Activated T-helper 9 cell treated with anti-CD3 and anti-CD28 coated beads, Interleukin-2, amount 50 U/mL, for 16 hours (primary cell): ENCODE results near the gene FAM13C.

ENCODE experiments used
- DNase-seq: peaks from one replicate; pipeline ENCODE4 v3.0.0-alpha.2; 2020; ENCODE audit warnings: low read depth

The FAM13C gene

DNA sequence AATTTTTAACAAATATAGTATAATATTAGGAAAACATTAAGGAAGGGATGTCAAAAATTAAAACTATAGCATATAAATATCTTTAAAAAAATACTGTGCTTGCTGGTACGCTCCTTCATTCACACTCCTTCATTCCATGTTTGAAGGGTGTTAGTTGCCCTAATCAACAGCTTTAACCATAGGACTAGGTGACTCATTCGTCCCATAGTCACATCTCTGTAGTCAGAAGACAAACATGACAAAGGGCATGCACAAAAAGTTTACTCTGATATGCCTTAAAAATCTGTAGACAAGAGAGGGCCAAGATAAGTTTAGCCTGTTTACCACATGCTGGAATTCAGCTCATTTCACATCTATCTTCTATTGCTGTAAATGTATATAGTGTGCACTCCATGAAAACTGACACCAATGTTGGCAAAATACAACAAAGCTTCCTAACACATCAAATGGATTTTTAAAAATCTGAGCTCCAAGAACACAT lies 646 bp downstream of the FAM13C start:
- DNase-seq = no peak

DNA sequence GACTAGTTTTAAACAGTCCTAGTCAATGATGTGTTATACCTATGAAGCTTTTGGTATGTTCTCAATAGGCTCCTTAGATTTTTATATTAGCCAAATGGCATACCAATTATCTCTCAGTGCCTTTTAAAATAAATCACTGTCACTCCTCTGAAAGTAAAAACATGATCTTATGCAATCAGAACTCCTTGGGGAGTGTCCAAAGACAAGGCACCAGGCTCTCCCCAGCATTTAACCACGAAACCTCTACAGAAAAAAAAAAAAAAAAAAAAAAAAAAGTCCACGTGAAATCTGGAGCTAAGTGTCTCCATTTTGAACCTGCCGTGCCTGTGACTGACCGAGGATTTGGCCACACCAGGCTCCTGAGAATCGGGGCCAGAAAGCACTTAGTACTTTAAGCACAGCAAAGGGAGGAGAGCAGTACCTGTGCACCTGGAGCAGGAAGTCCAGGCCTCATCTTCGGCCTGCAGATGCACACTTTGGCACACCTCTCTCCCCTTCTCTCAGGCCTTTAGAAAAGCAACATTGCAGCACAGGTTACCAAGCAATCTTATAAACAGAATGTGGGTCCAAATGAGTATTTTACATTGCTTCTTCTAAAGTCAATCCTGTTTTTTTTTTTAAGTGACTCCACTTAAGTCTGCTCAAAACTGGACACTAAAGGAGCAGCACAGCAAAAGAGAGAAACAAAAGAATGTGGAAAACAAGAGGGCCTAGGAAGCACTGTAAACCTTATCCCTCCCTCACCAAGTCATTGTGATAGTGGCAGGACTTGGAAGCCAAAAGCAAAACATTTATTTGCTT lies 1.5 kb downstream of the FAM13C start:
- no peak for DNase-seq

DNA sequence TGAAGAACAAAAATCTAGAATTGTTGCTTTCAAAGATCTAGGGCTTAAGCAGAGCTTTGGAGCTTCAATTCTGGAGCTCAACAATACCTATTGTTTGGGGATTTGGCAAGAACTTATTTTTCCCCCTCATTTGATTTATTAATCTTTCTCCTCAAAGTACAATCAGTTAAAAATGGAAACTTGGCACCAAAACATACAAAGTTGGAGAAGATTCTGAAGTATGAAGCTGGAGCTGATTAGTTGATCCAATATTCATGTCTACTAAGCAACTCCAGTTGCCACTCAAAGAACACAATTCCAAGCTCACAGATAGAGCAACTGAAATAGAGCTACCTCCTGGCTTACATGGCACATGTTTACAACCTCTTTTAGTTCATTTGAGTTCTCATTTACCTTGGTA lies 3.8 kb downstream of the FAM13C start:
- no peak for DNase-seq

DNA sequence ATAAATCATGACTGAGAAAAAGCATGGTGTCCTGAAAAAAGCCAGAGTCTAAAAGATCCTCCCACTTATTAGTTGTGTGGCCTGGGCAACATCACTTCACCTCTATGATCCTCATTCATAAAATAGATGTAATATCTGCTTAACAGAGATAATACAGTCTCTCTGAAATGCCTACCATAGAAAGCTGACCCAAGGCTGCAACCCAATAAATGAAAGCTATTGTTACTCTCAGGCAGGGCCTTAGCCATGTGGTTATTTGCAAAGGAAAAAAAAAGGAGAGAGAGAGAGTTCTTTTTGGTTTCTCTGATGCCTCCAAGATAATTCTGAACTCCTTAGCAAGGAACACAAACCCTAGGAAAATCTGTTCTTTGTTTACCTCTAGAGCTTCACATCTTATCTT lies 7.9 kb downstream of the FAM13C start:
- DNase-seq = no peak

DNA sequence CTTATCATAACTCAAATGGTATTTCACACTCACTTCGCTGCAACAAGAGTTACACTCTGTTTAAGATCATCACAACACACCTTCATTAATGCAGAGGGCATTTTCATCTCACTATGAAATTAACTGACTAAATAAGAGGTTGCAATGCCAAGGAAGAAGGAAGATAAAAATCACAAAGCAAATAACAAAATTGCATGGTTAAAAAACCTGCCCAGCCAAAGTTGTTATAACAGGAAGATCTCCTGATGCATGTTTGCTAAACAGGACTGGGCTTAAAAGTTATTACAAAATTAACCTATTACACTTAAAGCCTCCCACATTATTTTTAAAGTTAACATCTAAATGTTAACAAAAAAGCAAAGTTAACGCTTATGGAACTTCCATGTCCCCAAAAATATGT lies 11.8 kb downstream of the FAM13C start:
- no peak for DNase-seq

DNA sequence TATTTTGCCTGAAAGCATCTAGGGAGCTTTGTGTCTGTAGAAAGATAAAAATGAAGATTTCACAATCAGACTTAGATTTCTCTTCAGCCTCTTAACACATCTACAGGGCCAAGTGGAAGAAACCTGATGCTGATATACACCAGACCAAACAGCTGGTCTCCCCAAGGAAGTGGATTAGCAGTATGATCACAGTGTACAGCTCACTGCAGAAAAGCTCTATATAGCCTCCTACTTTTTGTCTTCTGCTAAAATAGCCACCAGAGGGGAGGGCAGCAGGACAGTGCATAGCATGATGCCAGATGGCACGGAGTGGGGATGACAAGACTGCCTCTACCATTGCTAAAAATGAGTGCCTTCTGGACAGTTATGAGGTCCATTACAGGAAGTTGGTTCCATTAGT lies 16.0 kb downstream of the FAM13C start:
- no peak for DNase-seq

DNA sequence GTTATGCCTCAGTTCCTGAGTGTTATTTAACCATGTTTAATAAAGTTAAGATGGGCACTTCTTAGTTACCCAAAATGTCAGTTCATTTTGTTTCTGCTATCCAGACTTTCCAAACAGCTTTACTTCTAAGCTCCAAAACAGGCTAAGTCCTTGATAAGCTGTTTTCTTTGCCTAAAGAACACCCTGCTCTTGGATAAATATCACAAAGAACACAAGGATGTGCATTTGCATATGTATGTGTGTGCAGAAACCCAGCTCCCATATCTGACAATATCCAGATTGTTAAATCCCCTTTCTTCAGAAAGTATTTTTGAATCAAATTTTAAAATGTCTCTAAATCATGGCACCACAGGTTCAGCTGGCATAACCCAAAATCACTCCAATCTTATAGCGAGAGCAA lies 19.6 kb downstream of the FAM13C start:
- DNase-seq = no peak

DNA sequence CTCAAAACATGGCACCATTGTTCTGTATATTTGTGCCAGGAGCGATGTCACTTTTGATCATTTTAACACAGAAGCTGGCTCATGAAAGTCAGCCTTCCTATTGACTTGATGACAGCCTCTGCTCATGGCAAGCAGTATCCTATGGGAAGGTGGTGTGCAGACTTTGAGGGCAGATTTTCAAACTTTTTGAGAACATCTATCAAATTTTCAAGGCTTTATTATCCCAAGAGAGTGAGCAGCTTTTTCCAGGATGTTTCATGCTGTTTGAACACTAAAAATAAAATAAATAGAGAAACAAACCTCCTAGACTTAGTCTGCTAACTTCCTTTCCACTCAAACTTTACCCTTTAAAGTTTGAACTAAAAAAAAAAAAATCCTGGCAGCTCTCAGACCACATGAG lies 20.3 kb downstream of the FAM13C start:
- no peak for DNase-seq

DNA sequence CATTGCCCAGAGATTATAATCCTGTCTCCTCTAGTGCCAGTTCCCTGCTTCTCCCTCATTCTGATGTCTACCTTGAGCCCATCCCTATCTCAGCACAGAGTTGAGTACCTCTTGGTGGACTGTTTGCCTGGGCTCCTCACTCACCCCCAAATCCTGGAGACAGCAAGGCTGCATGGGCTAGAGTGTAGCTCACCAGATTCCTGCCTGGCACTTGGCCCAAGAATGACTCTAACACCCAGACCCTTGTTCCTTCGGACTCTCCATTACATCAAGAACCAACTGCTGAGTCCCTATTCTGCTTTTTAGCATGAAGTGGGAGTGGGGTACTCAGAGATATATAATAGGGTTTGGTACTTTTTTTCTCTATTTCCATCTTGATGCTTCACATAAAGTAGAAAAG lies 22.1 kb downstream of the FAM13C start:
- no peak for DNase-seq

DNA sequence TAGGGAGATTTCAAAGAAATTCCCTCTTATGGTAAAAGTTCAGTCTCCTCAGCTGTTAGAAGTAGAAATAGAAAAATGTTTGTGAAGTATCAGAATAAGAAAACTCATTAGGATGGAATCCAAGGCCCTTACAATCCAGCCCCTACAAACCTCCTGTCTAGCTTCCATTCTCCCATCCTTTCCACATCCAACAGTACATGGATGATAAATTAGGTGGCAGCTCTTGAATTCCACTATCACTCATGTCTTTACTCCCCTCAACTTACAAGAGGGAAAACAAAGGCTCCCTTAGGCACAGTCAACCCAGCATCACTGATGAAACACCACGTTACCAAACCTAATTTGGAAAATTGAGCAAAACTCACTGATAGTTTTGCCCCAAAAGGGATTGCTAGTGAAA lies 23.0 kb downstream of the FAM13C start:
- no peak for DNase-seq

DNA sequence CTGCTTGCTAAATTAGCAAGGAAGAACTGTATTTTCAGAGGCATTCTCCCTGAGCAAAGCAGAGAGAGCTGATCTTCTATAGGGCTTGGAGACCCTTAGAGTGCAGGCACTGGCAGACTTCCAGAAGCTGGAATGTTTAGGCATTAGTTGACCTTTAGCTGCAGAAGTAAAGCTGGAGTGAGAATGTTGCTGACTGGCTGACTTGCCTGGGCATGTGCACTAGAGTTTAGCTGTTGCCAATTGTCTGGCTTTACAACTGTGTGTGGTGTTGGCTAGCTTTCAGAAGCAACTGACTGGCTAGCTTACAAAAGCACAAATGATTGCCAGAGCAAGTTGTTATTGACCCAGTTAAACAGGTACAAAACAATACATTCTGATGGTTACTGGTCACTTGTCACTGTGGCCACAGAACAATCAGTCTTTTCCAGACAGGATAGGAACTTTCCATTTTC lies 25.1 kb downstream of the FAM13C start:
- DNase-seq = no peak

DNA sequence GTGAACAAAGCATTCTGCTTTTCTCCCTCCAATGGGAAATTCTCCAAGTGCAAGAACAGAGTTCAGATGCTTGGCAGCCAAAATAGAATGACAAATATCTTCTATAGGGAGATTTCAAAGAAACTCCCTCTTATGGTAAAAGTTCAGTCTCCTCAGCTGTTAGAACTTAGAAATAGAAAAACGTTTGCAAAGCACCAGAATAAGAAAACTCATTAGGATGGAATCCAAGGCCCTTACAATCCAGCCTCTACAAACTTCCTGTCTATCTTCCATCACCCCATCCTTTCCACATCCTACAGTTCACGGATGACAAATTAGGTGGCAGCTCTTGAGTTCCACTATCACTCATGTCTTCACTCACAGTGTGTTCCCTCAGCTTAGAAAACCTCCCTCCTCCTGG lies 25.7 kb downstream of the FAM13C start:
- DNase-seq = no peak

DNA sequence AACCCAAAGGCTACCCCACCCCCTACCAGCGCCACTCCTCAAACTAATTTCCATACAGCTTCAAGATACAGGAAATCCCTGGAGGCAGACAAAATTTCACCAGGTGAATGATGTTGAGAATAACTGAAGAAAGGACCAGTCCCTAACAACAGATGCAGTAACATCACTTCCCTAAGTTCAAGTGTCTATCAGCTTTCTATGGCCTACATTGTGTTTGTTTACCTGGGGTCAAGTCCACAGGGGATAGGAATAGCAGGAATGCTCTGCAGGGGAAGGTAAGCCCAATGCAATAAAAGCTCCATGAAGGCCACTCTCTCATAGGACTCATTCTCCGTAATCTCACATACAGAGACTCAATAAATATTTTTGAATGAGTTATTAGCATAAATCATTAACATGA lies 26.9 kb downstream of the FAM13C start:
- DNase-seq = no peak

DNA sequence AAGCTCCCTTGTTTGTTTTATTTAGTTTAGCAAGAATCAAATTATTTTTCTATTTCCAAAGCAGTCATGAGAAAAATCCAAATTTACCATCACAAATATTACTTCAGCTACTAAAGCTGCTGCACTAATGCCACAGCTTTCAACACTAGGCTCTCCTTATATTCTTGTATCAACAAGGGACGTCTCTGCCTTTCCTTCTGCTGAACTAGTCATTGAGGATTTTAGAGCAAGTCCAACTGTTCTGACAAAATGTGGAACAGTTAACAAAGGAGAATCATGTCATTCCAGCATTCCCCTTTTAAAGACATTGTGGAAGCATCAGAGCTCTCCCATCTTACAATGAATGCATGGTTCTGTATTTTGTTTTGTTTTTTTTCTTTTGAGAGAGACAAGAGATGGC lies 28.6 kb downstream of the FAM13C start:
- no peak for DNase-seq

DNA sequence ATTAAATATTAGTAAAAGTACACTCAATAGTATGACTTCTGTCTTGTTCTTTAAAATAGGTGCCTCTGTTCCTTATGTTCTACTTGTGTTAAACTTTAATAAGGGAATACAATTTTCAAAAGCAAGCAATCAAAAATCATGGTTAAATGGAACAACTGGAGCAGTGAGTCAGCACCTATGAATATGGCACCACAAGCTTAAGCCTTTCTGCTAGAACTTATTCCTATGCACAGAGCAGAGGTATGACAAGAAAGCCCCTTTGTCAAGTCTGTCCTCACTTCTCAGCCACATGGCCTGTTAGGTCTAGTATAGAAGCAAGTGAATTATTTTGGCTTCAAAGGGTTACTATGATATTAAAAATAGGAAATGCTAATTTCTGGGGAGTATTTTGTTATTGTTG lies 29.8 kb downstream of the FAM13C start:
- no peak for DNase-seq

DNA sequence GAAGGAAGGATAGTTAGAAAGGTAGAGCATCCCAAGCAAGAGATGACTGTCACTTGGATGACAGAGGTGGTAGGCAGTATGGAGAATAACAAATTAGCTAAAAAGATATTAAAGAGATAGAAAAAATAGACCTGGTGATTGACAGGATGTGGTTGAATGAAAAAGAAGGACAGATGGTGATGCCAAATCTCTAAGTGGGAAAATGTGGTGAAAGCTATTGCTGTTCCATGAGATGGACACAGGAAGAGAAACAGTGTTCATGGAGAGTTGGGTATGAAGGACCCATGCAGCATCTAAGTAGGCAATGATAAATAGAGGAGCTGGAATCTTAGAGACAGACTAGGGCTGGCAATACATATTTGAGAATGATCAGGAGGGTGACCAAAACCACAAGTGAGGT lies 30.7 kb downstream of the FAM13C start:
- no peak for DNase-seq

DNA sequence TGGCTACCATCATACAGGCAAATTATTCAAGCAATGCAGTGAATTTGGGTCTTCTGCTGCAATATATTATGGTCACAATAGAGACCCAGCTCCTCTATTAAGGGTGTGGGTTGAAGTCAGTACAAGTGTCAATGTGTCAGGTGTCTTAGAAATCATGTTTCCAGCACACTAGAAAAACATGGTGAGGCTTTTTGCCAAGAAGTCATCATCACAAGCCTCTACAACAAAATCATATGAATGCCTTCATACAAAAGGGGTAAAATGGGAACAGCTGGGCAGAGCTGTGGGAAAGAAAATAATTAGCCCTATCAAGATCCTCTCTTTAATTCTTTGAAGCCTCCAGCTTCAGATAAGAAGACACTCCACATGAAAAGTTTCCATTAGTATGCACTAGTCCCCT lies 37.2 kb downstream of the FAM13C start:
- no peak for DNase-seq

DNA sequence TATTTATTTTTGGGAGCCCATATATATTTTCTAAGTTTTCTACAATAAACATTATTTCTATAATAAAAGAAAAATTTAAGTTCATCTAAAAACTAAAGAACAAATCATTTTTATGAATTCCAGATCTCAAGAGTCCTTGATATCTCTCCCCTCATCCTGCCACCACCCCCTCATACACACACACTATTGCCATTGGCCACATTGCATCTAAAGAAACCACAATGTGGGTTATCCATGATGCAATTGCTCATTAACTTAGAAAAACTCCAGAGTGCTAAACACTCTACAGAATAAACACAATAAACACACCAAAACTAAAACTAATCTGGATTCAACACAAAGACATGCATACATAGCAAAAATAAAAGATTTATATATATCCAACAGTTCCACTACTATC lies 37.8 kb downstream of the FAM13C start:
- no peak for DNase-seq

DNA sequence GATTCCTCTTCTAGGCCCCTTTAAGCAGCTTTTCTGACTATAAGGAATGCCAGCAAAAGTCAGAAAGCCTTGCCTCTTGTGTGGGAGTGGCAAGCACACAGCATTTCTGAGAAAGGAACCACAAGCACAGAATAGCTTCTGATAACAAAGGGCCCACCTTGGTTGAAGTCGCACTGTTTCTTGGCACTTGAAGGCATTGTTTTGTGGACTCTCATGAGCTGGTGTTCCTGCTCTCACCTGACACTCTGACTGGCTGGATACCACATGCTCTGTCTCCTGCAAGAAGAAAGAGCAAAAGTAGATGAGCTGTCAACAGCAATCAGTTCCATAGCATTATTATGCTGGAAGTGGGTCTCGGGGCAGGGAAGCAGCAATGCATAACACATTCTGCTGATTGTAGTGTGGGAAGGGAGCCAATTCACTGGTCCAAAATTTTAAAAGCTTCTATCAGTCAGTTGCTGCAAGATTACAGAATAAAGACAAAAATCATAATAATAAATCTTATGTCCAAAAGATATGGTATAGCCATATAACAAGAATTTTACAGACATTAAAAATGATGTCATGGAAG lies 38.4 kb downstream of the FAM13C start:
- DNase-seq = no peak

DNA sequence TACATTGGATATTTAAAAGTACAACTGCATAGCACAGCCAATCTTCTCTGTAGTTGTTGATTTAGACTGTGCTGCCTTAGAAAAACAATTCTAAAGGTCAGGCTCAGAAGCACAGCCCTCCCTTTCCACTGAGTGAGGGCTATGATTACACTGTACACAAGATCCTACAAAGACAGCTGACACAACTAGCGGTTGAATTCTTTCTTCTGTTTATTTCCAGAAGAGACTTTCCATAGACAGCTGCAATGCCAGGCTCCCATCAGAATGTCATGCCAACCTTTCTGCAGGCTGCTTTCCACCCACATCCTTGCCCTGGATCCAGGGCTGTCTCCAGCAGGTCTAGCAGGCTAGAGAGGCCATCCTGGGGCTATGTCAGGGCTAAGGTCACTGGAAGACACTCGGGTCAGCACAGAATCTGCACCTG lies 39.3 kb downstream of the FAM13C start:
- DNase-seq = no peak

DNA sequence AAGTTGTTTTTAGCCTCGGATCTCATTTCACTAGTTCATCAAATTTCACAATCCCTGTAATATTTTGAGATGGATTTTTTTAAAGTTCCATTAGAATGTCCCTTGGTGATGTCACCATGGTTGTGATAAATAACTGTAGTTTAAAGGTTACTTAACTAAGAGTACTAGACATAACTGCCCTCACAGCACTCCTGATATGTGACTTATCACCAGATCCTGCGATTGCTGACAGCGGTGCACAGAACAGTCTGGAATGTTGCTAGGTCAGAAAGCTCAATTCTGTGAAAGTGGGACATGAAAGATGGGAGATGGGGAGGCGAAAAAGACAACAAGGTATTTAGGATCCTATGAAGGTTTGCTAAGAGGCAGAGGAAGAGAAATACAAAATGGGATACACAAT lies 40.2 kb downstream of the FAM13C start:
- no peak for DNase-seq

DNA sequence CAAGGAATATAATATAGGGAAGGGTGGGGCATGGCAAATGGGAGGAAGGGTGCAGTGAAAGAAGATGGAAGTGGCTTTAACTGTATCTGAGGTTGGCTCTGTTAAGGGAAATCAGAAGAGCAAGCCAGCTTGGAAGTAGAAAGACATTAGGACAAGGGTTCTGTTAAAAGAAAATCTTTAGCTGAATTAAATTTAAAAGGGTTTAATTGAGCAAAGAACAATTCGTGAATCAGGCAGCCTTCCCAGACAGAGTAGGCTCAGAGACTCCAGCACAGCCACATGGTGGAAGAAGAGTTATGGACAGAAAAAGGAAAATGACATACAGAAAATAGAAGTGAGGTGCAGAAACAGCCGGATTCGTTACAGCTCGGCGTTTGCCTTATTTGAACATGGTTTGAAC lies 42.0 kb downstream of the FAM13C start:
- DNase-seq = no peak

DNA sequence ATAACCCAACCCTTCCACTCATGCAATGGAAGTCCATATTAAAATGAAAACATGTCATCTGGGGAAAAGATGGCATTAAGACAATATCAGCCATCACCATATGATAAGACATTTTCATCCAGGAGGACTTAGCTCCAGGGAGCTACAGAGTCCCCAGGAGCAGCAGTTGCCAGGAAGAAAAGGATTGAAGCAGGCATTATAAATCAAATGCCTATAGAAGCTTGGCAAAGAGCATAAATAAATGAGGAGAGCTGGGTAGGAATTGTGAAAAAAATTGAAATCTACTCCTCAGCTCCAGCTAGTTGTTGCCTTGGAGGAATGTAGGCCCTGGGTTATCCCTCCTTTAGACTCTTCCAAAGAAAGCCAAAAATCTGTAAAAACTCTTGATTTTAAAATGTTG lies 42.5 kb downstream of the FAM13C start:
- no peak for DNase-seq

DNA sequence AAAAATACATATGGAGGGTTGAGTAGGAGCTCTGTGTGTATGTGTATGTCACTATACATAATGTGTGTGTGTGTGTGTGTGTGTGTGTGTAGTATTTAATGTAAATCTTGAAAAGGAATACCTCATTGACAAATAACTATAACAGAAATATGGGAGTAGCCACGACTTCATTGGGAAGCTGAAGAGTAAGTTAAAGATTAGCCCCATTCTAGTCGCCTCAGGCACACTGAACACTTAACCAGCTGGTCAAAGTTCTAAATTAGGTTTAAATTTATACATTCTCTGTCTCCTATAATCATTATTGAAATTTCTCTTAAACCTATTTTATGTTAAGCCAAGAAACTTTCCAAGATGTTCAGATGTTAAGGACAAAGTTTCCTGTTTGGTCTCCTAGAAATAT lies 45.3 kb downstream of the FAM13C start:
- DNase-seq = no peak
